Naive B cell (primary cell): ENCODE results near the gene RELCH. TPM values are rescaled to one million over a fixed set of nuclear protein-coding genes. Genes with fewer than 3 reads are reported as not detected.

Experiments
- ATAC-seq, 2 donors: fragments of 150-1000 bp; cut with Tn5 transposase; 2 replicates each; pipeline ENCODE4 v1.10.0; 2021; ENCODE audit warnings: low read depth in 2 of 2, mild to moderate bottlenecking in 2 of 2, moderate library complexity in 2 of 2
- DNase-seq: peaks from one replicate; pipeline ENCODE4 v3.0.0; 2022
- H3K27ac Mint-ChIP-seq, 6 donors: one replicate each; pipeline ENCODE4 v1.8.0; 2020 to 2022; ENCODE audit warnings: mild to moderate bottlenecking in 6 of 6, mixed read lengths in 6 of 6, moderate library complexity in 5 of 6, inconsistent platforms in 2 of 6
- H3K27me3 Mint-ChIP-seq, 3 donors: one replicate each; pipeline ENCODE4 v1.8.0; 2021 to 2022; ENCODE audit warnings: mixed read lengths in 3 of 3, mild to moderate bottlenecking in 1 of 3
- H3K36me3 Mint-ChIP-seq, 2 donors: one replicate each; pipeline ENCODE4 v1.8.0; 2020 to 2022; ENCODE audit warnings: mixed read lengths in 2 of 2, inconsistent platforms in 1 of 2, mild to moderate bottlenecking in 1 of 2
- H3K4me1 Mint-ChIP-seq, 3 donors: one replicate each; pipeline ENCODE4 v1.8.0; 2020 to 2022; ENCODE audit warnings: mixed read lengths in 3 of 3, inconsistent platforms in 1 of 3, mild to moderate bottlenecking in 1 of 3, moderate library complexity in 1 of 3
- H3K4me3 Mint-ChIP-seq, 8 donors: one replicate each; pipeline ENCODE4 v1.8.0; 2020 to 2022; ENCODE audit warnings: mild to moderate bottlenecking in 8 of 8, mixed read lengths in 8 of 8, moderate library complexity in 8 of 8, inconsistent platforms in 2 of 8
- H3K9me3 Mint-ChIP-seq, 7 donors: one replicate each; pipeline ENCODE4 v1.8.0; 2020 to 2022; ENCODE audit warnings: mixed read lengths in 7 of 7, mild to moderate bottlenecking in 5 of 7, inconsistent platforms in 2 of 7, moderate library complexity in 1 of 7
- polyA plus RNA-seq, 6 donors: library from polyadenylated mRNA; unstranded; fragments of 300-500 nt; fragmentation: Illumina TruSeq; gene quantifications; one replicate each; pipeline ENCODE4 v1.2.3, GENCODE V29; 2021; ENCODE audit warnings: low read depth in 6 of 6

Gene RELCH
- polyA plus RNA-seq, 6 donors from 2014 or later: 6.9 to 19.6 (median 11.8) TPM

DNA sequence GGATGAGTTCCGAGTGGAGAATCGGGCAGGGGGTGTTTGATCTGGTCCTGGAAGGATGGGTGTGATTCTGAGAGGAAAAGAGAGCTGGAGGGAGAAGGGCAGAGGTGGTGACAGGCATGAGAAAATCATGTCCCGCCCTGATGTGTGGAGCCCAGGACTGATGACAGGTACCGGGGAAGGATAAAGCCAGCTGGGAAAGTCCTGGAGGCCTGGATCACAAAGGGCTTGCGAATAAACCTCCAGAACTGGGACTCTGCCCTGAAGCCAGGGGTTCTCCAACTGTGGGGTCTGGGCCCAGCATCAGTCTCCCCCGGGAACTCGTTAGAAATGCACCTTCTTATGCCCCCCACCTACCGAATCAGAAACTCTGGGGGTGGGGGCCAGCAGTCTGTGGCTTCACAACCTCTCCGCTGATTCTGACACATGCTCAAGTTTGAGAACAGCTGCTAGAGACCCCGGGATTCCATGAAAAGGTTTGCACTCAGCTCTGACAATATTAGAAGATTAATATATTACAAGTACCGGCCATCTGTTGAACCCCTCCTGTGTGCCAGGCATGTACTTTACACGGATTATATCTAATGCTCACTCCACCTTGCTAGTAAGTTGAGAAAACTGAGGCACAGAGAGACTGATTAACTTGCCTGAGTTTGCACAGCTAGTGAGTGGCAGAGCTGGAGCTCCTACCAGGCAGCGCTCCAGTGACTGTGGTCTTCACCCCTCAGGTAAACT is 146.1 kb downstream of the RELCH start:
- no peaks in the 10 kb centered on the region for H3K9me3 Mint-ChIP-seq
- no peak overlapping the region for H3K4me3 Mint-ChIP-seq
- peaks cover 0 to 14% (median 8%) of the 10 kb centered on the region in 3 donors for H3K4me1 Mint-ChIP-seq
- peaks cover 41 to 56% (median 52%) of the 10 kb centered on the region in 3 donors for H3K27me3 Mint-ChIP-seq
- DNase-seq: no peak
- peak overlapping the region in 2 of 6 donors; percentile 49 to 54 for H3K27ac Mint-ChIP-seq
- no peaks in the 10 kb centered on the region for H3K36me3 Mint-ChIP-seq
- ATAC-seq: no peak

- DNase-seq (no peak), ATAC-seq (no peak)
- Mint-ChIP-seq H3K36me3 (no peaks in the 10 kb centered on the region), H3K9me3 (no peaks in the 10 kb centered on the region), H3K27ac (no peak overlapping the region), H3K27me3 (peaks cover 34 to 50% (median 49%) of the 10 kb centered on the region in 3 donors), H3K4me1 (peaks cover 0 to 14% (median 8%) of the 10 kb centered on the region in 3 donors), H3K4me3 (no peak overlapping the region)
Measured at GRCh38 chr18:62334120-62334519, 147.1 kb downstream of the RELCH start.

DNA sequence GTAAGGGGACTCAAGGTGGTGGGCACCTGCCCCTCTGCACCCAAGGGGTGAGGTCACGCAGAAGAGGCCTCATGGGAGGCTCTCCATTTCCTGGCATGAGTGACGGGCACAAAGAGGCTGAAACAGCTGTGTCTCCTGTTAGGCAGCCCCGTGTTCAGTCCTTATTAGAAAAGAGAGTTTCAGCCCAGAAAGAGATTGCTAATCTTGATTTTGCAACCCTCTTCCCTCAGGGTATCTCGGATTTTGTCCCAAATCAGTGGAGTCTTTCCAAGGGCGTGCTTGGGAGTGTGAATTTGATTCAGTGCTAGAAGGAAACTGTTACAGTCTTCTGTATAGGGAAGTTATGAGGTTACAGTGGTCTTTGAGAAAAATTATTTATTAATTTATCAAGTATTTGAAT is 148.4 kb downstream of the RELCH start:
- peaks cover 28 to 45% (median 41%) of the 10 kb centered on the region in 3 donors for H3K27me3 Mint-ChIP-seq
- no peak overlapping the region for H3K27ac Mint-ChIP-seq
- H3K36me3 Mint-ChIP-seq: no peaks in the 10 kb centered on the region
- ATAC-seq (no peak), DNase-seq (no peak)
- H3K4me3 Mint-ChIP-seq: no peak overlapping the region
- H3K4me1 Mint-ChIP-seq: peaks cover 0 to 14% (median 8%) of the 10 kb centered on the region in 3 donors
- no peaks in the 10 kb centered on the region for H3K9me3 Mint-ChIP-seq

DNA sequence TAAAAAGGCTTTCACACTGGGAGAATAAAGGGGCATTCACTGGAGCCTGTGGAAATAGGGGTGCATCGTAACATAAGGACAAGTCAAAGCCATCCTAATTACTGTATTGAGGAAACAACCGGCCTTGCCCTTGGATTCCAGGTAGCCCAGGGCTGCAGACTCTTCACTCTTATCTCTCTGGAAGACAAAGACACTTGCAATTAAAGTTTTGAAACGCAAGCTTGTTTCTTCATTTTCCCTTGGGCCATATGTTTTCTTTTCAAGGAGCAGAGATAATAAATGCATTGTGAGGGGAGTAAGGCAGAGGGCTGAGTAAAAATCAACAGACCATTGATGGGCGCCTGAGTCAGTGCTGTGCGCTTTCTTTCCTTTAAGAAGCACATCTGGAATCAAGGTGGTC is 149.6 kb downstream of the RELCH start:
- H3K4me1 Mint-ChIP-seq: peaks cover 0 to 10% (median 4%) of the 10 kb centered on the region in 3 donors
- ATAC-seq: no peak
- no peaks in the 10 kb centered on the region for H3K36me3 Mint-ChIP-seq
- H3K4me3 Mint-ChIP-seq: no peak overlapping the region
- H3K27ac Mint-ChIP-seq: no peak overlapping the region
- peaks cover 21 to 35% (median 33%) of the 10 kb centered on the region in 3 donors for H3K27me3 Mint-ChIP-seq
- no peaks in the 10 kb centered on the region for H3K9me3 Mint-ChIP-seq
- DNase-seq: no peak

DNA sequence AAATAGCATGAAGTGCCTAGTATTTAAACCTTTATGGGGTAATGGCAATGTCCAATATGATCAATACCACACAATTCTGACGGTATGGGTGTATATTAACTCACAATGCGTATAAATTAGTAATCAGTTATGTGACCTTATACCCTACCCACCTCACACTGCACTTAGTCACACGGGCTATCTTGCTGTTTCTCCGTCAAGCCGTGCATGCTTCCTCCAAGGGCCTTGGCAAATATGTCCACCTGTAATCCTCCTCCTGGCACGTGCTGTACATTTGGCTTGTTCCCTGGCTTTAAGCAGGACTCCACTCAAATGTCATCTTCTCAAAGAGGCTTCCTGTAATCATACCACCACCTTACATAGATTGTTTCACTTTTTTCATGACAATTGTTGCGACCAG is 150.3 kb downstream of the RELCH start:
- Mint-ChIP-seq H3K27me3 (peaks cover 15 to 29% (median 27%) of the 10 kb centered on the region in 3 donors), H3K4me3 (no peak overlapping the region), H3K4me1 (peaks cover 0 to 5% (median 0%) of the 10 kb centered on the region in 3 donors), H3K36me3 (no peaks in the 10 kb centered on the region), H3K27ac (no peak overlapping the region), H3K9me3 (no peaks in the 10 kb centered on the region)
- DNase-seq: no peak
- ATAC-seq: no peak

GRCh38 chr18:62338446-62339105 is 151.5 kb downstream of the RELCH start:
- H3K4me3 Mint-ChIP-seq: no peak overlapping the region
- no peak for ATAC-seq
- no peaks in the 10 kb centered on the region for H3K36me3 Mint-ChIP-seq
- H3K27ac Mint-ChIP-seq: no peak overlapping the region
- no peaks in the 10 kb centered on the region for H3K9me3 Mint-ChIP-seq
- H3K4me1 Mint-ChIP-seq: no peaks in the 10 kb centered on the region
- DNase-seq: no peak
- peaks cover 15 to 23% (median 18%) of the 10 kb centered on the region in 3 donors for H3K27me3 Mint-ChIP-seq

DNA sequence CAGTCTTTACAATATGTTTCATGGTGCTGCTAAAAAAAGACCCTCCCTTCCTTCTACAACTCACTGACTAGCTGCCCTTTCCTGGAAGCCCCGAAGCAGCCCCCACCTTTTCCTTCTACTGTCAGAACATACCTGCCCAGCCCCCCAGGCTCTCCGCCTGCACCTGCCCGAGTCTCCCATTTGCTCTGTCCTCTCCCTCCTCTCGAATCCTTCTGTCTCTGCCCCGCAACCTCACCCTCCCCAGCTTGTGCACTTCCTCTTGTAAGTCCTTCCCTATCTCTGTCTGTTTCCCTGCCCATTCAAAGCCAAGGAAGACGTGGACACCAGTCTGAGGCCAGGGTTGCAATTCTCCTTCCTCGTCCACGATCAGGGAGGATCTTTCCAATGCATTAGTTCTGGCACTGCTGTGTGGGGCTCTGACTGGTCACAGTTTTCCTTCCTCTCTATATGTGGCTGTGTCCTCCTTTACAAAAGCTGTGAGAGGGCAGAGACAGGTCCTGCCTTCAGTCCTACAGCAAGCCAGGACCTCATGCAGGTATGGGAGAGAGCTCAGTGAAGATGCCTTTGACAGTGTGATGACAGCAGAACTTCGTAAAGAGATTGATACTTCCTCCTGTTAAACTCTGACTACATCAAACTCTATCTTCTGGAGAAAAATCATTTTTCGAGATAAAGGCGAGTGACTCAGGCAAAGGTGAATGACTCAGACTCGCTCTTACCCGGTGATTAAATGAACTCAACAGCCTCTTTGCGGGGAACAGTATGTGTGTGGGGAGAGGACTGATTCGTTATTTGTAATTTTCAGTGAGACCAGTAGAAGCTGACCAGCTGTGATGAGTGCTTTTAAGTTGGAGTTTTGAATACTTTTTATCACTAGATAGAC is 152.3 kb downstream of the RELCH start:
- no peak for ATAC-seq
- DNase-seq: no peak
- Mint-ChIP-seq H3K9me3 (no peaks in the 10 kb centered on the region), H3K4me1 (no peaks in the 10 kb centered on the region), H3K36me3 (no peaks in the 10 kb centered on the region), H3K27ac (no peak overlapping the region), H3K4me3 (peak overlapping the region in 1 of 8 donors; percentile 14), H3K27me3 (peaks cover 15 to 23% (median 18%) of the 10 kb centered on the region in 3 donors)

- ATAC-seq (no peak), DNase-seq (no peak)
- no peaks in the 10 kb centered on the region for H3K36me3 Mint-ChIP-seq
- no peaks in the 10 kb centered on the region for H3K9me3 Mint-ChIP-seq
- H3K4me3 Mint-ChIP-seq: no peak overlapping the region
- H3K27me3 Mint-ChIP-seq: peaks cover 11 to 23% (median 18%) of the 10 kb centered on the region in 3 donors
- no peaks in the 10 kb centered on the region for H3K4me1 Mint-ChIP-seq
- H3K27ac Mint-ChIP-seq: no peak overlapping the region
Measured at GRCh38 chr18:62340996-62341395, 153.9 kb downstream of the RELCH start.

DNA sequence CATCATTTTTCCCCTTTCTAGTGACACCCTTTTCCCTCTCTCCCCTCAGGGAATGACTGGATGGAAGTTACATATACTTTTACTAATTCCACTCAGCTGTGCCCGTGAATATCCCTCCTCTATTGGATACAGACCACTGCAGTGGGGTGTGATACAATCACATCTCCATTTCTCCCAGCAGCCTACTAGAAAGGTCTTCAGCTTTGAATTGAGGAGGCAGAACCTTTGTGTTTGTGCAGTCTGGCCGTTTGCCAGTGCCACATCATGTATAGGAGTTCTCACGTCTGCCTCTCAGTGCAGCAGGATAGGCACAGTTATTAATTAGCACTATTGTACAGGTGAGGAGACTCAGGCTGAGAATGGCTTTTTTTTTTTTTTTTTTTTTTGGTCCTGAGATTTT is 154.4 kb downstream of the RELCH start:
- Mint-ChIP-seq H3K27ac (no peak overlapping the region), H3K4me3 (no peak overlapping the region), H3K9me3 (no peaks in the 10 kb centered on the region), H3K27me3 (peaks cover 11 to 23% (median 18%) of the 10 kb centered on the region in 3 donors), H3K36me3 (no peaks in the 10 kb centered on the region), H3K4me1 (no peaks in the 10 kb centered on the region)
- no peak for ATAC-seq
- DNase-seq: no peak

DNA sequence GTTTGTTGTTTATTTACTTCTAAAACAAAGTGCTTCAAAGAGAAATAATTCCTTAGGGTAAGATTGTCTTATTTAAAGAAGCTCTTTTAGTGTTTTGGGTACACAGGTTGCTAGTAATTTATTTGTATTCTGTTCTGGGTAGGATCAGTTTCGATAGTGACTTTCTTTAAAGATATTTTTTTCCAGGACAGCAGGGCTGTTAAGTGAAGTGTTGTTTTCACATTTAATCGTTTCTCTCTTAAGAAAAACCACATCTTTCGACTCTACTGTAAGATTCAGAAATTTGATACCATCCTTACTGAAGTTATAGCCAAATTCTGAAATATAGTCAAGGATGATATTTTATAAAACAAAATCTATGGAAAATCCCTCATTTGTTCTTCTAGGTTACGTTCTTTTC is 155.8 kb downstream of the RELCH start:
- DNase-seq (no peak), ATAC-seq (no peak)
- Mint-ChIP-seq H3K27me3 (peaks cover 8 to 15% (median 12%) of the 10 kb centered on the region in 3 donors), H3K27ac (no peak overlapping the region), H3K4me3 (no peak overlapping the region), H3K4me1 (no peaks in the 10 kb centered on the region), H3K36me3 (no peaks in the 10 kb centered on the region), H3K9me3 (no peaks in the 10 kb centered on the region)

GRCh38 chr18:62343316-62343715 is 156.3 kb downstream of the RELCH start:
- no peaks in the 10 kb centered on the region for H3K36me3 Mint-ChIP-seq
- ATAC-seq (no peak), DNase-seq (no peak)
- no peaks in the 10 kb centered on the region for H3K9me3 Mint-ChIP-seq
- no peak overlapping the region for H3K27ac Mint-ChIP-seq
- no peak overlapping the region for H3K4me3 Mint-ChIP-seq
- H3K4me1 Mint-ChIP-seq: no peaks in the 10 kb centered on the region
- peaks cover 7 to 12% (median 11%) of the 10 kb centered on the region in 3 donors for H3K27me3 Mint-ChIP-seq

GRCh38 chr18:62345909-62346308 is 158.9 kb downstream of the RELCH start:
- Mint-ChIP-seq H3K9me3 (peaks cover 0 to 2% (median 0%) of the 10 kb centered on the region in 7 donors), H3K36me3 (no peaks in the 10 kb centered on the region), H3K27me3 (no peaks in the 10 kb centered on the region), H3K27ac (no peak overlapping the region), H3K4me3 (no peak overlapping the region), H3K4me1 (no peaks in the 10 kb centered on the region)
- DNase-seq (no peak), ATAC-seq (no peak)

- no peaks in the 10 kb centered on the region for H3K36me3 Mint-ChIP-seq
- H3K4me3 Mint-ChIP-seq: no peak overlapping the region
- DNase-seq (no peak), ATAC-seq (no peak)
- H3K9me3 Mint-ChIP-seq: peaks cover 0 to 2% (median 0%) of the 10 kb centered on the region in 7 donors
- no peaks in the 10 kb centered on the region for H3K27me3 Mint-ChIP-seq
- no peak overlapping the region for H3K27ac Mint-ChIP-seq
- no peaks in the 10 kb centered on the region for H3K4me1 Mint-ChIP-seq
Measured at GRCh38 chr18:62346333-62347088, 159.5 kb downstream of the RELCH start.
